B cell (primary cell): ENCODE measurements around the gene ZNRD2.

Source experiments
- EZH2 ChIP-seq: IDR thresholded peaks from 2 replicates; pipeline ENCODE4 v1.6.1; 2012; ENCODE audit warnings: borderline replicate concordance, low read depth, mild to moderate bottlenecking, moderate library complexity, low read length; ENCODE audit not compliant: insufficient read depth, poor library complexity, severe bottlenecking
- TF ChIP-seq, protein P1 (sequence below): fragments of 200-600 bp; IDR thresholded peaks from one replicate; pipeline ENCODE4 v1.8.0; 2022; ENCODE audit warnings: antibody characterized with exemption, mild to moderate bottlenecking

- TF ChIP-seq, protein P1, sequence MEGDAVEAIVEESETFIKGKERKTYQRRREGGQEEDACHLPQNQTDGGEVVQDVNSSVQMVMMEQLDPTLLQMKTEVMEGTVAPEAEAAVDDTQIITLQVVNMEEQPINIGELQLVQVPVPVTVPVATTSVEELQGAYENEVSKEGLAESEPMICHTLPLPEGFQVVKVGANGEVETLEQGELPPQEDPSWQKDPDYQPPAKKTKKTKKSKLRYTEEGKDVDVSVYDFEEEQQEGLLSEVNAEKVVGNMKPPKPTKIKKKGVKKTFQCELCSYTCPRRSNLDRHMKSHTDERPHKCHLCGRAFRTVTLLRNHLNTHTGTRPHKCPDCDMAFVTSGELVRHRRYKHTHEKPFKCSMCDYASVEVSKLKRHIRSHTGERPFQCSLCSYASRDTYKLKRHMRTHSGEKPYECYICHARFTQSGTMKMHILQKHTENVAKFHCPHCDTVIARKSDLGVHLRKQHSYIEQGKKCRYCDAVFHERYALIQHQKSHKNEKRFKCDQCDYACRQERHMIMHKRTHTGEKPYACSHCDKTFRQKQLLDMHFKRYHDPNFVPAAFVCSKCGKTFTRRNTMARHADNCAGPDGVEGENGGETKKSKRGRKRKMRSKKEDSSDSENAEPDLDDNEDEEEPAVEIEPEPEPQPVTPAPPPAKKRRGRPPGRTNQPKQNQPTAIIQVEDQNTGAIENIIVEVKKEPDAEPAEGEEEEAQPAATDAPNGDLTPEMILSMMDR, result no peak
- TF ChIP-seq EZH2, result no peak
These were observed 6.8 kb downstream of the ZNRD2 start for GRCh38 chr11:65576867-65577755.
